Trophoblast cell (in vitro differentiated cells and primary cell): ENCODE measurements around the gene EID2B.
A peak's percentile ranks its signal among the peaks of the same experiment; 100 is the strongest.

Source experiments
- DNase-seq, 2 donors: peaks; one replicate each; pipeline ENCODE4 v3.0.0-alpha.2; 2016
- H2AFZ ChIP-seq: 2 replicates; pipeline ENCODE4 v1.6.1; 2013; ENCODE audit warnings: low read length, moderate library complexity, mild to moderate bottlenecking; ENCODE audit not compliant: insufficient read depth, poor library complexity
- H2AK5ac ChIP-seq: 2 replicates; pipeline ENCODE4 v1.6.1; 2013; ENCODE audit warnings: mild to moderate bottlenecking, low read length
- H2BK120ac ChIP-seq: 2 replicates; pipeline ENCODE4 v1.6.1; 2013; ENCODE audit warnings: low read length, mild to moderate bottlenecking, moderate library complexity; ENCODE audit not compliant: insufficient read depth, poor library complexity
- H2BK12ac ChIP-seq: 2 replicates; pipeline ENCODE4 v1.6.1; 2013; ENCODE audit warnings: mild to moderate bottlenecking, low read length, moderate library complexity
- H2BK5ac ChIP-seq: 2 replicates; pipeline ENCODE4 v1.6.1; 2013; ENCODE audit warnings: low read length, low read depth, moderate library complexity, mild to moderate bottlenecking; ENCODE audit not compliant: poor library complexity
- H3K14ac ChIP-seq: 2 replicates; pipeline ENCODE4 v1.6.1; 2013; ENCODE audit warnings: mild to moderate bottlenecking, low read length
- H3K18ac ChIP-seq: 2 replicates; pipeline ENCODE4 v1.6.1; 2013; ENCODE audit warnings: mild to moderate bottlenecking, low read length
- H3K23ac ChIP-seq: 2 replicates; pipeline ENCODE4 v1.6.1; 2013; ENCODE audit warnings: low read length
- H3K27ac ChIP-seq: 2 replicates; pipeline ENCODE4 v1.5.1; 2013; ENCODE audit warnings: low read depth, mild to moderate bottlenecking, inconsistent platforms, low read length, moderate library complexity
- H3K27me3 ChIP-seq: 2 replicates; pipeline ENCODE4 v1.6.1; 2013; ENCODE audit warnings: inconsistent platforms, mild to moderate bottlenecking, low read length, moderate library complexity; ENCODE audit not compliant: insufficient read depth
- H3K36me3 ChIP-seq, 2 experiments: 1 replicate in 1 of 2; 2 replicates in 1 of 2; pipeline ENCODE4 v1.6.1; 2013; ENCODE audit warnings: low read length in 2 of 2, mild to moderate bottlenecking in 2 of 2, moderate library complexity in 1 of 2; ENCODE audit not compliant: insufficient read depth in 2 of 2, control insufficient read depth in 1 of 2
- H3K4ac ChIP-seq: 2 replicates; pipeline ENCODE4 v1.6.1; 2013; ENCODE audit warnings: low read depth, mild to moderate bottlenecking, low read length, moderate library complexity
- H3K4me1 ChIP-seq, 2 experiments: 1 replicate in 1 of 2; 2 replicates in 1 of 2; pipeline ENCODE4 v1.6.1; 2013; ENCODE audit warnings: low read length in 2 of 2, mild to moderate bottlenecking in 2 of 2, moderate library complexity in 1 of 2; ENCODE audit not compliant: insufficient read depth in 2 of 2, control insufficient read depth in 1 of 2
- H3K4me2 ChIP-seq: 2 replicates; pipeline ENCODE4 v1.6.1; 2013; ENCODE audit warnings: inconsistent platforms, mild to moderate bottlenecking, low read length, moderate library complexity
- H3K4me3 ChIP-seq: 2 replicates; pipeline ENCODE4 v1.5.1; 2013; ENCODE audit warnings: mild to moderate bottlenecking, low read depth, low read length, inconsistent platforms
- H3K79me1 ChIP-seq: one replicate; pipeline ENCODE4 v1.6.1; 2013; ENCODE audit warnings: low read length
- H3K79me2 ChIP-seq: 2 replicates; pipeline ENCODE4 v1.6.1; 2013; ENCODE audit warnings: low read length, mild to moderate bottlenecking; ENCODE audit not compliant: control insufficient read depth, insufficient read depth, poor library complexity
- H3K9ac ChIP-seq: 2 replicates; pipeline ENCODE4 v1.6.1; 2013; ENCODE audit warnings: mild to moderate bottlenecking, low read length
- H3K9me3 ChIP-seq: 2 replicates; pipeline ENCODE4 v1.6.1; 2013; ENCODE audit warnings: low read depth, mild to moderate bottlenecking, control low read depth, inconsistent platforms, low read length; ENCODE audit not compliant: insufficient read depth
- H4K12ac ChIP-seq: 2 replicates; pipeline ENCODE4 v1.6.1; 2013; ENCODE audit warnings: low read depth, mild to moderate bottlenecking, low read length, moderate library complexity
- H4K8ac ChIP-seq: 2 replicates; pipeline ENCODE4 v1.6.1; 2013; ENCODE audit warnings: low read depth, mild to moderate bottlenecking, low read length, moderate library complexity
- H4K91ac ChIP-seq: one replicate; pipeline ENCODE4 v1.6.1; 2013; ENCODE audit warnings: low read depth, mild to moderate bottlenecking, low read length, moderate library complexity
- WGBS: extraction: QIAGEN DNeasy Blood & Tissue Kit; methylation state at CpG from one replicate; pipeline ENCODE4 v1.1.7; 2013; ENCODE audit warnings: missing lambda C conversion rate; ENCODE audit not compliant: insufficient read length, insufficient coverage; ENCODE audit errors: extremely low coverage; 5-methylcytosine and 5-hydroxymethylcytosine counted together

EID2B gene

GRCh38 chr19:39544911-39545310, 12.3 kb upstream of the EID2B start:
- no CpG with 5 or more reads among the region's 1 CpG for WGBS
- Histone ChIP-seq H3K4me2 (no peak overlapping the region), H2AK5ac (no peak overlapping the region)

GRCh38 chr19:39544226-39544903, 11.7 kb upstream of the EID2B start:
- H3K79me2 ChIP-seq: peaks cover 2% of the 10 kb centered on the region
- no peak overlapping the region for H2AK5ac ChIP-seq
- H3K9ac ChIP-seq: no peak overlapping the region

More at GRCh38 chr19:39544911-39545310, 12.3 kb upstream of the EID2B start:
- Histone ChIP-seq H4K91ac (no peak overlapping the region), H2BK120ac (no peak overlapping the region), H2BK12ac (no peak overlapping the region), H2AFZ (no peak overlapping the region), H3K4ac (no peak overlapping the region), H3K9me3 (no peaks in the 10 kb centered on the region), H3K27ac (no peak overlapping the region), H3K18ac (no peak overlapping the region), H3K23ac (no peak overlapping the region), H3K36me3 (no peaks in the 10 kb centered on the region), H2BK5ac (no peak overlapping the region), H3K4me1 (no peaks in the 10 kb centered on the region), H3K9ac (no peak overlapping the region), H4K8ac (no peak overlapping the region), H3K79me2 (no peaks in the 10 kb centered on the region), H4K12ac (no peak overlapping the region), H3K79me1 (peaks cover under 1% of the 10 kb centered on the region), H3K4me3 (no peak overlapping the region), H3K14ac (no peak overlapping the region), H3K27me3 (no peaks in the 10 kb centered on the region)
- DNase-seq: no peak

DNA sequence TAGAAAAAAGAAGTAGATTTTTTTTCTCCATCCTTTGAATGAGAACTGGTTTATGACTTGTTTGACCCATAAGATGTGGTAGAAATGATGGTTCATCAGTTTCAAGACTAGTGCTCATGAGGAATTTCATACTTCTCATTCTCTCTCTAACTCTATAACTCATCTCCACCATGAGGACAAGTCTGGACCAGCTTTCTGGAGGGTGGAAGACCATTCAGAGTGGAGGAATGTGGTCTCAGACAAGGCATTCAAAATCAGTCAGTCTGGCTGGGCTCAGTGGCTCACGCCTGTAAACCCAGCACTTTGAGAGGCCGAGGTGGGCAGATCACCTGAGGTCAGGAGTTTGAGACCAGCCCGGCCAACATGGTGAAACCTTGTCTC, 10.8 kb upstream of the EID2B start:
- Histone ChIP-seq H3K9me3 (no peaks in the 10 kb centered on the region), H4K12ac (no peak overlapping the region), H2BK120ac (no peak overlapping the region), H3K4me1 (no peaks in the 10 kb centered on the region), H2BK12ac (no peak overlapping the region), H3K4ac (no peak overlapping the region), H3K18ac (no peak overlapping the region), H3K9ac (no peak overlapping the region), H3K23ac (no peak overlapping the region), H2BK5ac (no peak overlapping the region), H3K14ac (no peak overlapping the region), H3K79me1 (peaks cover 5% of the 10 kb centered on the region), H4K91ac (no peak overlapping the region), H3K79me2 (peaks cover 2% of the 10 kb centered on the region), H2AK5ac (no peak overlapping the region), H3K36me3 (no peaks in the 10 kb centered on the region), H3K27ac (no peak overlapping the region), H4K8ac (no peak overlapping the region), H3K4me2 (no peak overlapping the region), H3K4me3 (no peak overlapping the region), H3K27me3 (no peaks in the 10 kb centered on the region), H2AFZ (no peak overlapping the region)
- DNase-seq: peak; percentile 65 to 82
- no CpG with 5 or more reads among the region's 3 CpGs for WGBS

More at GRCh38 chr19:39544226-39544903, 11.7 kb upstream of the EID2B start:
- H3K4me3 ChIP-seq: no peak overlapping the region
- H4K8ac ChIP-seq: no peak overlapping the region
- no peak overlapping the region for H2BK120ac ChIP-seq
- WGBS: no CpG with 5 or more reads among the region's 7 CpGs
- peak; percentile 85 to 95 for DNase-seq
- H3K23ac ChIP-seq: no peak overlapping the region
- H3K4ac ChIP-seq: no peak overlapping the region
- no peaks in the 10 kb centered on the region for H3K9me3 ChIP-seq
- no peak overlapping the region for H2AFZ ChIP-seq
- no peak overlapping the region for H2BK5ac ChIP-seq
- H3K27ac ChIP-seq: no peak overlapping the region
- no peak overlapping the region for H2BK12ac ChIP-seq
- H4K91ac ChIP-seq: no peak overlapping the region
- H3K14ac ChIP-seq: no peak overlapping the region
- no peak overlapping the region for H4K12ac ChIP-seq
- H3K27me3 ChIP-seq: no peaks in the 10 kb centered on the region
- H3K18ac ChIP-seq: no peak overlapping the region
- H3K4me2 ChIP-seq: no peak overlapping the region
- H3K79me1 ChIP-seq: peaks cover 5% of the 10 kb centered on the region
- no peaks in the 10 kb centered on the region for H3K36me3 ChIP-seq
- H3K4me1 ChIP-seq: no peaks in the 10 kb centered on the region

- Histone ChIP-seq H3K14ac (no peak overlapping the region), H3K4me1 (no peaks in the 10 kb centered on the region), H2BK120ac (no peak overlapping the region), H3K4me2 (no peak overlapping the region), H3K23ac (no peak overlapping the region), H3K9ac (no peak overlapping the region), H2AFZ (no peak overlapping the region), H3K27ac (no peak overlapping the region), H4K91ac (no peak overlapping the region), H3K27me3 (no peaks in the 10 kb centered on the region), H2AK5ac (no peak overlapping the region), H2BK5ac (no peak overlapping the region), H3K79me2 (peaks cover 2% of the 10 kb centered on the region), H2BK12ac (no peak overlapping the region), H3K9me3 (no peaks in the 10 kb centered on the region), H3K18ac (no peak overlapping the region), H3K79me1 (peaks cover 5% of the 10 kb centered on the region), H3K4ac (no peak overlapping the region), H3K4me3 (no peak overlapping the region), H4K12ac (no peak overlapping the region), H4K8ac (no peak overlapping the region), H3K36me3 (no peaks in the 10 kb centered on the region)
- WGBS: no CpG with 5 or more reads among the region's 2 CpGs
- peak in 1 of 2 donors; percentile 25 for DNase-seq
These were observed 9.6 kb upstream of the EID2B start for GRCh38 chr19:39542206-39542605.
